Heart right ventricle (tissue), 16 donors: ENCODE measurements around the gene SVEP1. TPM values are rescaled to one million over a fixed set of nuclear protein-coding genes. Genes with fewer than 3 reads are reported as not detected.

Experiments
- ATAC-seq, 8 donors: fragments of 200-7000 bp; cut with Tn5 transposase; one replicate each; pipeline ENCODE4 v1.9.1; 2020; ENCODE audit warnings: mild to moderate bottlenecking in 8 of 8, moderate library complexity in 8 of 8, moderate number of reproducible peaks in 1 of 8
- DNase-seq, 2 donors: peaks; one replicate each; pipeline ENCODE4 v3.0.0-alpha.2; 2020
- H3K27ac ChIP-seq, 10 donors: fragments of 200-600 bp; sonication (generic) in 2 of 10; one replicate each; pipeline versions ENCODE4 v1.5.0 to v1.8.0; 2020 to 2022; ENCODE audit warnings: mild to moderate bottlenecking in 3 of 10
- H3K27me3 ChIP-seq, 7 donors: fragments of 200-600 bp; one replicate each; pipeline ENCODE4 v1.8.0; 2021 to 2022; ENCODE audit warnings: mild to moderate bottlenecking in 2 of 7
- H3K36me3 ChIP-seq, 9 donors: fragments of 200-600 bp; sonication (generic) in 1 of 9; one replicate each; pipeline versions ENCODE4 v1.5.0 to v1.8.0; 2020 to 2022; ENCODE audit warnings: mild to moderate bottlenecking in 2 of 9
- H3K4me1 ChIP-seq, 9 donors: fragments of 200-600 bp; sonication (generic) in 1 of 9; one replicate each; pipeline versions ENCODE4 v1.5.0 to v1.8.0; 2020 to 2022; ENCODE audit warnings: mild to moderate bottlenecking in 4 of 9
- H3K4me3 ChIP-seq, 10 donors: fragments of 200-600 bp; sonication (generic) in 2 of 10; one replicate each; pipeline versions ENCODE4 v1.5.0 to v1.8.0; 2020 to 2022; ENCODE audit warnings: mild to moderate bottlenecking in 7 of 10, moderate library complexity in 2 of 10
- H3K9me3 ChIP-seq, 11 donors: fragments of 200-600 bp in 10 of 11; sonication (generic) in 2 of 11; one replicate each; pipeline versions ENCODE4 v1.5.0 to v1.8.0; 2013 to 2022; ENCODE audit warnings: mild to moderate bottlenecking in 2 of 11, control low read depth in 1 of 11, moderate library complexity in 1 of 11
- CTCF ChIP-seq, 9 donors: fragments of 200-600 bp; sonication (generic) in 2 of 9; IDR thresholded peaks; one replicate each; pipeline versions ENCODE4 v1.5.0 to v1.8.0; 2021 to 2022; ENCODE audit warnings: antibody characterized with exemption in 9 of 9, mild to moderate bottlenecking in 5 of 9, moderate library complexity in 1 of 9
- WGBS, 2 donors: extraction: QIAGEN DNeasy Blood & Tissue Kit; methylation state at CpG; one replicate each; pipeline ENCODE4 v1.1.7; 2013; ENCODE audit warnings: inconsistent platforms in 1 of 2; 5-methylcytosine and 5-hydroxymethylcytosine counted together
- intact Hi-C, 10 donors: fragments of 100-400 bp; cut with DNase I; formaldehyde crosslinking; loops; one replicate each; pipeline versions ENCODE4 v1.11.1 to v1.14.2; 2022
- polyA plus RNA-seq, 2 donors: library from polyadenylated mRNA; stranded (reverse); fragments of 200-250 nt; gene quantifications; one replicate each; pipeline ENCODE4 v1.2.3, GENCODE V29; 2013
- total RNA-seq, 10 donors: library from RNA; stranded (reverse); fragmentation: NEBNext Ultra II Directional in 3 of 10; extraction: Animal tissue kit (Norgen Biotek cat#: 25700) in 3 of 10; gene quantifications; one replicate each; pipeline versions ENCODE4 v1.2.1 to v1.2.4, GENCODE V29; 2021 to 2023
- donor health status: Arrhythmogenic right ventricular cardiomyopathy.
- donor health status: ischemic (EF 13 %, LVEDD 7.1; RV severe dilation, severe dysfunction).
- donor health status: healthy with polysubstance abuse.
- donor health status: DM: no; HTN: yes; CAD: no.
- donor health status: DM: no; HTN: no; CAD: no.
- donor health status: ischemic (EF 25% LVEDD 6.9; RV normal size, moderate dysfunction).
- donor health status: ischemic (EF 25% LVEDD 5.7; RV mildly dilated, moderate dysfunction).
- donor health status: healthy.
- donor health status: DM: yes; HTN: yes; CAD: no.
- donor health status: Ischemic cardiomyopathy.
- donor health status: ischemic (EF 35%, LVEDD 5.7; RV mildly dilated, moderate dysfunction).
- donor health status: nonischemic (EF 11% LVEDD 7.7; RV severe dilation, severe dysfunction).
- donor health status: DM: yes; HTN: yes; CAD: no.
- donor health status: PGD.
- donor health status: ischemic (EF 29% LVEDD 5.4; RV normal size, mild dysfunction).
- donor health status: nonischemic (EF 23%, LVEDD 6.1; RV moderate dilation, normal function).

SVEP1 gene
- total and polyA plus RNA-seq, 12 donors: 0.66 to 16.4 (median 6.3) TPM

GRCh38 chr9:110486218-110486617 lies 93.3 kb downstream of the SVEP1 start:
- no peak for DNase-seq
- H3K4me1 ChIP-seq: no peaks in the 10 kb centered on the region
- intact Hi-C loops: no loop called here
- H3K9me3 ChIP-seq: no peaks in the 10 kb centered on the region
- H3K27ac ChIP-seq: no peak overlapping the region
- 75 to 90% methylated on average over 1 of the region's 1 CpG for WGBS, 2 donors
- no peak for ATAC-seq
- H3K27me3 ChIP-seq: no peaks in the 10 kb centered on the region
- peaks cover 0 to 53% (median 0%) of the 10 kb centered on the region in 9 donors for H3K36me3 ChIP-seq
- no peak overlapping the region for H3K4me3 ChIP-seq
- TF ChIP-seq CTCF (IDR thresholded peaks at IDR 0.05): no peak

- WGBS, 2 donors: 76 to 79% methylated on average over 5 of the region's 5 CpGs
- ATAC-seq (no peak), DNase-seq (no peak)
- Histone ChIP-seq H3K4me1 (no peaks in the 10 kb centered on the region), H3K9me3 (no peaks in the 10 kb centered on the region), H3K27me3 (no peaks in the 10 kb centered on the region), H3K4me3 (no peak overlapping the region), H3K27ac (no peak overlapping the region), H3K36me3 (peaks cover 0 to 38% (median 0%) of the 10 kb centered on the region in 9 donors)
- intact Hi-C loops: no loop called here
- no peak for TF ChIP-seq CTCF (IDR thresholded peaks at IDR 0.05)
Measured at GRCh38 chr9:110479481-110479880, 100.1 kb downstream of the SVEP1 start.

- Histone ChIP-seq H3K36me3 (peaks cover 0 to 20% (median 0%) of the 10 kb centered on the region in 9 donors), H3K27ac (no peak overlapping the region), H3K4me3 (no peak overlapping the region), H3K27me3 (no peaks in the 10 kb centered on the region), H3K9me3 (no peaks in the 10 kb centered on the region), H3K4me1 (no peaks in the 10 kb centered on the region)
- intact Hi-C loops: no loop called here
- TF ChIP-seq CTCF (IDR thresholded peaks at IDR 0.05): no peak
- WGBS, 2 donors: 19 to 41% methylated on average over 3 of the region's 3 CpGs
- ATAC-seq: no peak
- no peak for DNase-seq
Measured at GRCh38 chr9:110476251-110476650, 103.3 kb downstream of the SVEP1 start.

- peaks cover 0 to 33% (median 0%) of the 10 kb centered on the region in 9 donors for H3K36me3 ChIP-seq
- WGBS, 2 donors: 88 to 89% methylated on average over 6 of the region's 6 CpGs
- intact Hi-C loops: no loop called here
Measured at GRCh38 chr9:110472111-110472510, 107.4 kb downstream of the SVEP1 start.

More at GRCh38 chr9:110472111-110472510, 107.4 kb downstream of the SVEP1 start:
- no peak overlapping the region for H3K4me3 ChIP-seq
- ATAC-seq: no peak
- H3K4me1 ChIP-seq: no peaks in the 10 kb centered on the region
- no peaks in the 10 kb centered on the region for H3K27me3 ChIP-seq
- no peak for DNase-seq
- H3K9me3 ChIP-seq: no peaks in the 10 kb centered on the region
- TF ChIP-seq CTCF (IDR thresholded peaks at IDR 0.05): no peak
- no peak overlapping the region for H3K27ac ChIP-seq
